WI38 (cell line): ENCODE measurements around the gene NSDHL.

Source experiments
- H3K4me3 ChIP-seq: 2 replicates; pipeline ENCODE4 v1.5.1; 2011; ENCODE audit warnings: low read depth, mild to moderate bottlenecking, control low read depth, low read length
- TF ChIP-seq, protein P1 (sequence below): IDR thresholded peaks from 2 replicates; pipeline ENCODE4 v1.5.1; 2012; ENCODE audit warnings: low read depth, mild to moderate bottlenecking, control low read depth, low read length

NSDHL gene

GRCh38 chrX:152845618-152846240 is 14.9 kb downstream of the NSDHL start:
- TF ChIP-seq, protein P1, sequence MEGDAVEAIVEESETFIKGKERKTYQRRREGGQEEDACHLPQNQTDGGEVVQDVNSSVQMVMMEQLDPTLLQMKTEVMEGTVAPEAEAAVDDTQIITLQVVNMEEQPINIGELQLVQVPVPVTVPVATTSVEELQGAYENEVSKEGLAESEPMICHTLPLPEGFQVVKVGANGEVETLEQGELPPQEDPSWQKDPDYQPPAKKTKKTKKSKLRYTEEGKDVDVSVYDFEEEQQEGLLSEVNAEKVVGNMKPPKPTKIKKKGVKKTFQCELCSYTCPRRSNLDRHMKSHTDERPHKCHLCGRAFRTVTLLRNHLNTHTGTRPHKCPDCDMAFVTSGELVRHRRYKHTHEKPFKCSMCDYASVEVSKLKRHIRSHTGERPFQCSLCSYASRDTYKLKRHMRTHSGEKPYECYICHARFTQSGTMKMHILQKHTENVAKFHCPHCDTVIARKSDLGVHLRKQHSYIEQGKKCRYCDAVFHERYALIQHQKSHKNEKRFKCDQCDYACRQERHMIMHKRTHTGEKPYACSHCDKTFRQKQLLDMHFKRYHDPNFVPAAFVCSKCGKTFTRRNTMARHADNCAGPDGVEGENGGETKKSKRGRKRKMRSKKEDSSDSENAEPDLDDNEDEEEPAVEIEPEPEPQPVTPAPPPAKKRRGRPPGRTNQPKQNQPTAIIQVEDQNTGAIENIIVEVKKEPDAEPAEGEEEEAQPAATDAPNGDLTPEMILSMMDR: no peak
- no peak overlapping the region for H3K4me3 ChIP-seq

- TF ChIP-seq, protein P1: no peak
- H3K4me3 ChIP-seq: no peak overlapping the region
Observed at GRCh38 chrX:152847281-152847680, 16.4 kb downstream of the NSDHL start.

GRCh38 chrX:152850465-152850864 is 19.6 kb downstream of the NSDHL start:
- TF ChIP-seq, protein P1: no peak
- no peak overlapping the region for H3K4me3 ChIP-seq

DNA sequence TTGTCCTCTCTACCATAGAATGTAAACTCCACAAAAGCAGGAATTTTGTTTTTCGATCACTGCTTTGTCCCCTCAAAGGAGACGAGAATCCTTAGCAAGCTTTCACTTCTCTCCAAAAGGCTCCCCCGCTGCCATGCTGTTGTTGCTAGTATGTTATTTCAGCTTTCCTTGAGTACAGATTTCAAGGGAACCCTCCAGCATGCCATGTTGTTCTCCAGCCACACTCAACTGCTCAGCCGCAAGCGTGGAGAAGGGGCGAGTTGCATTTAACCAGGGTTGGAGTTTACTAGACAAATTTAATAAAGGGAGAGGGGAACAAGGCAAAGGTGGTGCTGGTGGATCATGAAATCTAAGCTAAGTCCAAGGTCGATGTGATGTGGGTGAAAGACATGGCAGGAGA is 23.1 kb downstream of the NSDHL start:
- TF ChIP-seq, protein P1: no peak
- no peak overlapping the region for H3K4me3 ChIP-seq

GRCh38 chrX:152861116-152861515 is 30.3 kb downstream of the NSDHL start:
- TF ChIP-seq, protein P1: no peak
- H3K4me3 ChIP-seq: no peak overlapping the region

- TF ChIP-seq, protein P1: no peak
- H3K4me3 ChIP-seq: no peak overlapping the region
Observed at GRCh38 chrX:152861826-152862225, 31.0 kb downstream of the NSDHL start.

- H3K4me3 ChIP-seq: no peak overlapping the region
- TF ChIP-seq, protein P1: no peak
Observed at GRCh38 chrX:152865232-152865920, 34.5 kb downstream of the NSDHL start.
